Brain microvascular endothelial cell (primary cell): ENCODE results near the gene UGT1A9.

ENCODE experiments used
- DNase-seq: peaks from one replicate; pipeline ENCODE4 v3.0.0-alpha.2; 2020
- H3K27ac ChIP-seq: fragments of 250-450 bp; sonication (Bioruptor Pico); 2 replicates; pipeline ENCODE4 v1.5.1; 2020; ENCODE audit warnings: mild to moderate bottlenecking, moderate library complexity
- H3K27me3 ChIP-seq: fragments of 250-450 bp; sonication (Bioruptor Pico); replicated peaks from 2 replicates; pipeline ENCODE4 v1.5.1; 2020; ENCODE audit warnings: mild to moderate bottlenecking
- H3K36me3 ChIP-seq: fragments of 250-450 bp; sonication (Bioruptor Pico); replicated peaks from 2 replicates; pipeline ENCODE4 v1.5.1; 2020; ENCODE audit warnings: mild to moderate bottlenecking
- H3K4me3 ChIP-seq: 2 replicates; pipeline ENCODE4 v1.5.1; 2011; ENCODE audit warnings: low read depth, mild to moderate bottlenecking, control low read depth, low read length, moderate library complexity
- CTCF ChIP-seq: IDR thresholded peaks from 2 replicates; pipeline ENCODE4 v1.5.1; 2011; ENCODE audit warnings: low read depth, mild to moderate bottlenecking, moderate library complexity, low read length, control low read depth, inconsistent platforms; ENCODE audit errors: missing control alignments
- in situ Hi-C: cut with HindIII; loops from 2 replicates; pipeline ENCODE4 v1.10.0; 2017; ENCODE audit warnings: low sequenced_read_pairs, low pct_ligation_motif_present

UGT1A9 gene

DNA sequence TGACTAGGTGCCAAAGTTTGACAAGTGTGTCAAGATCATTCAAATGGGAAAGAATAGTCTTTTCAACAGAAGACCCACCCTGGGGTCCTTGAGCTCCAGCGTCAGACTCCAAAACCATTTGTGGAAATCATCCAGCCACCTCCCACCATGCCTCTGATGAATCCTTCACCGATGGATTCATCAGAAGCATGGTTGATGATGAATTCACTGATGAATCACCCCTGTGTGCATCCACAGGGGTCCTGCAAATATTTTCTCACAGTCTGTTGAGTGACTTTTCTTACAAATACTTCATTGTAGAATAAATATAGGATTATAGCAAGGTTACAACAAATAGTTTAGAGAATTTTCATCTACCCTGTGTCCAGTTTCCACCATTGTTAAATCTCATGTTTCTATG lies 4.3 kb downstream of the UGT1A9 start:
- Histone ChIP-seq H3K4me3 (no peak overlapping the region), H3K27me3 (no peaks in the 10 kb centered on the region), H3K27ac (peak overlapping the region; percentile 45), H3K36me3 (no peaks in the 10 kb centered on the region)
- in situ Hi-C loops: no loop called here
- DNase-seq: peak; percentile 73
- no peak for TF ChIP-seq CTCF

DNA sequence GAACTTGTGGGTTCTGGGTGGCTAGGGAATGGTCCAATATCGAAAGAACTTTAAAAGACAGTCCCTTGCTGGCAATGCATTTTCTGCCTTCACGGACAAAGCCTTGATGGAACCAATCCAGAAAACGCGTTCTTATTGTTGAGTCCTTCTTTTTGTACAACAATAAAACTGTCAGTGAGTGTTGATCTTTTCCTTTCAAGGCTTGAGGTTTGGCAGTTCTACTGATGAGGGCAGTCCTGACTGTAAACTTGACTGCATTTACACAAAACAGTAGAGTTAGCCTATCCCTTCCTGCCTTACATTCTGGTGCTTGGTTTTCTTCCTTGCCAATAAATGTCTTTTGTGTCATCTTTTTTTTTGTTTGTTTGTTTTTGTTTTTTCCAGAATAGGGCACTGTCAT lies 7.5 kb downstream of the UGT1A9 start:
- no peak for TF ChIP-seq CTCF
- in situ Hi-C loops: no loop called here
- no peak overlapping the region for H3K27ac ChIP-seq

DNA sequence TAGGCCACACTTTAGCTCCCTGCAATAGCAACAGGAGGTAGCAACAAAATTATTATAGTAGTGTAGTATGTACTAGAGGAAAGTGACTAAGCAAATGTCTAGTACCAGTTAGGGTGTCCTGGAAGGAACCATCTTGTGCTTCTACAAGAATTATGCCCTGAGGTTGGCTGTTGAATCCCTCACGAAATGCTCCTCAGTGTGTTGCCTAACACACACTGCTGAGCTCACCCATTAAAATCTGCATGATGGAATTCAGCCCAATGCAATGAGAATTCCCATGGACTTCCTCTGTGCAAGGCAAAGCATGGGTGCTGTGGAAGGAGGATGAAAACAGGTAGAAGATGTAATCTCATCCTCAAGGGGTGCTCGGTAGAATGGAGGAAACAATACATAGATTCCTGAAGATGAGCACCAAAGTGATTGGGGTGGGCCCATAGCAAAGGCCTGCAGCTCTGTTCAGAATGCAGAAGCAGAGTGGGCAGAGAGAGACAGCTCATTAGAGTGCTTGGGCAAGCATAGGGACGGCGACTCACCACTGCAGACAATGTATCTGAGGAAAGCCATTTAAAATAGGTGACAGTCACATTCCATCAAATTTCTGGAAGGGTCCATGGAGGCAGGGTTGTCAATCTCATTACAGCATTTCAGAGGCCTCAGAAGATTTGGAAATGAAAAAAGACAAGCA lies 8.8 kb downstream of the UGT1A9 start:
- Histone ChIP-seq H3K27ac (no peak overlapping the region), H3K27me3 (no peaks in the 10 kb centered on the region), H3K4me3 (no peak overlapping the region), H3K36me3 (no peaks in the 10 kb centered on the region)
- no peak for DNase-seq
- TF ChIP-seq CTCF: no peak
- in situ Hi-C loops: no loop called here

More for the DNA sequence above, 7.5 kb downstream of the UGT1A9 start:
- no peak for DNase-seq
- Histone ChIP-seq H3K27me3 (no peaks in the 10 kb centered on the region), H3K4me3 (no peak overlapping the region), H3K36me3 (no peaks in the 10 kb centered on the region)

DNA sequence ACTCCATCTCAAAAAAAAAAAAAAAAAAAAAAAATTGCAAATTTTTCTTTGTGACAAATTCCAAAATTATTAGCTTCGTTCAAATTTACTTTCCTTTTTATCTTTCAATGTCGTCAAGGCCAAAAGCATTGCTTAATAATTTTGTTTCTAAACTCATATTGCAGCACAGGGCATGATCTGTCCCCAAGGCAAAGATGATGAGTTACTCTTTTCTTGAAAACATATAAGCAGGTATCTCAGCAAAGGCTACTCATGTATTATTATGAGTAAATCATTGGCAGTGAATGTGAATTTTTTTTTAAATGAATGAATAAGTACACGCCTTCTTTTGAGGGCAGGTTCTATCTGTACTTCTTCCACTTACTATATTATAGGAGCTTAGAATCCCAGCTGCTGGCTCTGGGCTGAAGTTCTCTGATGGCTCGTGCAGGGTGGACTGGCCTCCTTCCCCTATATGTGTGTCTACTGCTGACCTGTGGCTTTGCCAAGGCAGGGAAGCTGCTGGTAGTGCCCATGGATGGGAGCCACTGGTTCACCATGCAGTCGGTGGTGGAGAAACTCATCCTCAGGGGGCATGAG lies 9.9 kb downstream of the UGT1A9 start, which contains the start of gene UGT1A7:
Gene UGT1A7, plus strand, starts transcription at position 381 of the 579 bp plus-strand sequence. Its CDS starts 37 bp downstream, at position 418.
- H3K36me3 ChIP-seq: no peaks in the 10 kb centered on the region
- no peak within 1 kb of the TSS for H3K27ac ChIP-seq
- no peak for DNase-seq
- no peak within 1 kb of the TSS for H3K4me3 ChIP-seq
- H3K27me3 ChIP-seq: no peaks in the 10 kb centered on the region
- TF ChIP-seq CTCF: no peak
- in situ Hi-C loops: no loop called here

- H3K36me3 ChIP-seq: no peaks in the 10 kb centered on the region
- in situ Hi-C loops: no loop called here
These were observed 12.9 kb downstream of the UGT1A9 start for GRCh38 chr2:233684640-233685039.

More at GRCh38 chr2:233684640-233685039, 12.9 kb downstream of the UGT1A9 start:
- no peak overlapping the region for H3K27ac ChIP-seq
- TF ChIP-seq CTCF: no peak
- DNase-seq: no peak
- H3K4me3 ChIP-seq: no peak overlapping the region
- H3K27me3 ChIP-seq: no peaks in the 10 kb centered on the region
